Aorta (tissue), 5 donors: Measurements from ENCODE around the gene GLT1D1. TPM values are rescaled to one million over a fixed set of nuclear protein-coding genes. Genes with fewer than 3 reads are reported as not detected.

Experiments
- ATAC-seq: fragments of 200-7000 bp; cut with Tn5 transposase; one replicate; pipeline ENCODE4 v1.9.1; 2022; ENCODE audit warnings: moderate library complexity; ENCODE audit not compliant: low FRiP score
- DNase-seq, 2 donors: peaks; one replicate each; pipeline ENCODE4 v3.0.0-alpha.2; 2020
- H3K27ac ChIP-seq, 2 donors: one replicate each; pipeline ENCODE4 v1.5.1; 2013; ENCODE audit warnings: low read length in 2 of 2, mild to moderate bottlenecking in 2 of 2, moderate library complexity in 2 of 2, control low read depth in 1 of 2, inconsistent platforms in 1 of 2, low read depth in 1 of 2
- H3K27me3 ChIP-seq, 2 donors: one replicate each; pipeline ENCODE4 v1.6.1; 2013; ENCODE audit warnings: control low read depth in 1 of 2, low read length in 1 of 2, mild to moderate bottlenecking in 1 of 2, moderate library complexity in 1 of 2; ENCODE audit not compliant: insufficient read depth in 2 of 2, control insufficient read depth in 1 of 2
- H3K36me3 ChIP-seq, 2 donors: one replicate each; pipeline ENCODE4 v1.6.1; 2013; ENCODE audit warnings: control low read depth in 1 of 2, low read length in 1 of 2, mild to moderate bottlenecking in 1 of 2; ENCODE audit not compliant: insufficient read depth in 2 of 2, control insufficient read depth in 1 of 2
- H3K4me1 ChIP-seq, 2 donors: one replicate each; pipeline ENCODE4 v1.6.1; 2013; ENCODE audit warnings: low read length in 2 of 2, control low read depth in 1 of 2, mild to moderate bottlenecking in 1 of 2, moderate library complexity in 1 of 2; ENCODE audit not compliant: insufficient read depth in 2 of 2, control insufficient read depth in 1 of 2
- H3K4me3 ChIP-seq, 2 donors: one replicate each; pipeline ENCODE4 v1.5.1; 2013; ENCODE audit warnings: low read length in 2 of 2, control low read depth in 1 of 2, mild to moderate bottlenecking in 1 of 2
- H3K9me3 ChIP-seq: one replicate; pipeline ENCODE4 v1.6.1; 2013; ENCODE audit warnings: mild to moderate bottlenecking, low read length; ENCODE audit not compliant: control insufficient read depth
- WGBS, 2 donors: extraction: QIAGEN DNeasy Blood & Tissue Kit; methylation state at CpG; one replicate each; pipeline ENCODE4 v1.1.7; 2013; 5-methylcytosine and 5-hydroxymethylcytosine counted together
- intact Hi-C, 2 donors: fragments of 100-400 bp; cut with DNase I; formaldehyde crosslinking; loops; one replicate each; pipeline versions ENCODE4 v1.14.2 to v1.15.0; 2022
- polyA plus RNA-seq, 2 donors: library from polyadenylated mRNA; stranded (reverse); fragments of 200-250 nt; gene quantifications; one replicate each; pipeline ENCODE4 v1.2.3, GENCODE V29; 2013
- total RNA-seq, 2 donors: library from RNA; stranded (reverse); fragmentation: NEBNext Ultra II Directional; extraction: Animal tissue kit (Norgen Biotek cat#: 25700); gene quantifications; one replicate each; pipeline ENCODE4 v1.2.1, GENCODE V29; 2021
- donor health status: healthy with polysubstance abuse.
- donor health status: Bipolar disorder and iron deficiency.
- donor health status: DM: no; HTN: no; CAD: no.
- donor health status: DM: no; HTN: no; CAD: no.
- donor health status: DM: yes; HTN: yes; CAD: no.

Gene GLT1D1
- total and polyA plus RNA-seq, 4 donors = 0.54 to 1.4 (median 0.78) TPM; not detected in 1

- intact Hi-C loops = no loop called here
- no peaks in the 10 kb centered on the region for H3K9me3 ChIP-seq
- DNase-seq (no peak), ATAC-seq (no peak)
- 25 to 27% methylated on average over 8 of the region's 8 CpGs for WGBS, 2 donors
- H3K27ac ChIP-seq = no peak overlapping the region
- H3K36me3 ChIP-seq = no peaks in the 10 kb centered on the region
- no peaks in the 10 kb centered on the region for H3K4me1 ChIP-seq
- H3K4me3 ChIP-seq = no peak overlapping the region
- H3K27me3 ChIP-seq = no peaks in the 10 kb centered on the region
These were observed 128.8 kb downstream of the GLT1D1 start for GRCh38 chr12:128981971-128982533.

DNA sequence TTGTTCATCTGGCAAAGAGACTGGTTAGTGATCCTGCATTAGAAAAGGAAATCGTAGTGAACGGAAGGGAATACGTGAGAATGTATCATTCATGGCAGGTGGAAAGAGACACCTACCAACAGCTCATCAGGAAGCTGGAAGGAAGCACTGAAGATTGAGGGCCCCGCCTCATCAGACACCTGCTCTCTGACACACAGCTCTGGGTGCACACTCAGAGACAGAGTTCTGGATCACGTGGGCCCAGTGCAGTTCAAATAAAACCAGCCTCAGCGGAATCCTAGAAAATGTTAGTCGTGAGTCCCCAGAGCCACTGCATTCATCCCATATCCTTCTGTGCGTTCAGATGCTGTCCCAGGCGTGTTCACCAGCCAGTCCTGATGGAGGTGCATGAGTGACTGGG is 129.7 kb downstream of the GLT1D1 start:
- intact Hi-C loops = no loop called here
- Histone ChIP-seq H3K36me3 (no peaks in the 10 kb centered on the region), H3K27me3 (no peaks in the 10 kb centered on the region), H3K4me1 (no peaks in the 10 kb centered on the region), H3K27ac (no peak overlapping the region), H3K4me3 (no peak overlapping the region), H3K9me3 (no peaks in the 10 kb centered on the region)
- DNase-seq (no peak), ATAC-seq (no peak)
- 74 to 77% methylated on average over 9 of the region's 9 CpGs for WGBS, 2 donors

- Histone ChIP-seq H3K27ac (no peak overlapping the region), H3K9me3 (no peaks in the 10 kb centered on the region), H3K27me3 (no peaks in the 10 kb centered on the region), H3K36me3 (no peaks in the 10 kb centered on the region), H3K4me1 (no peaks in the 10 kb centered on the region), H3K4me3 (no peak overlapping the region)
- DNase-seq = no peak
- 63 to 66% methylated on average over 14 of the region's 14 CpGs for WGBS, 2 donors
- ATAC-seq = no peak
- intact Hi-C loops = no loop called here
These were observed 130.1 kb downstream of the GLT1D1 start for GRCh38 chr12:128983371-128983770.

DNA sequence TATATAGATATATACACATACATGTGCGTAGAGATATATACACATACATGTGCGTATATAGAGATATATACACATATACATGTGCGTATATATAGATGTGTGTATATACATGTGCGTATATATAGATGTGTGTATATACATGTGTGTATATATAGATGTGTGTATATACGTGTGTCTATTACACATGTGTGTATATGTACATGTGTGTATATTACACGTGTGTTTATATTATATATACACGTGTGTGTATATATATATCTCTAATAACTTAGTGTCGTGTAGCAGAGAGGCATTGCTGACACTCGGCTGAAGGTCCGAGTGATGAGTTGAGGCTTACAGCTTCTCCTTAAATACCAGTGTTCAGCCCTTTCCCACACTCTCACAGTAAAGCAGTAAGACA is 133.7 kb downstream of the GLT1D1 start:
- intact Hi-C loops = no loop called here
- H3K9me3 ChIP-seq = peaks cover 4% of the 10 kb centered on the region
- no peaks in the 10 kb centered on the region for H3K36me3 ChIP-seq
- no peaks in the 10 kb centered on the region for H3K4me1 ChIP-seq
- no peak overlapping the region for H3K27ac ChIP-seq
- H3K27me3 ChIP-seq = no peaks in the 10 kb centered on the region
- 80 to 84% methylated on average over 10 of the region's 10 CpGs for WGBS, 2 donors
- H3K4me3 ChIP-seq = no peak overlapping the region
- ATAC-seq = no peak
- DNase-seq = no peak

GRCh38 chr12:128989287-128989686 is 136.0 kb downstream of the GLT1D1 start:
- no peak overlapping the region for H3K4me3 ChIP-seq
- no peaks in the 10 kb centered on the region for H3K27me3 ChIP-seq
- H3K27ac ChIP-seq = no peak overlapping the region
- peaks cover 4% of the 10 kb centered on the region for H3K9me3 ChIP-seq
- H3K4me1 ChIP-seq = no peaks in the 10 kb centered on the region
- DNase-seq (no peak), ATAC-seq (no peak)
- WGBS, 2 donors = 79 to 89% methylated on average over 1 of the region's 1 CpG
- no peaks in the 10 kb centered on the region for H3K36me3 ChIP-seq
- intact Hi-C loops = no loop called here

DNA sequence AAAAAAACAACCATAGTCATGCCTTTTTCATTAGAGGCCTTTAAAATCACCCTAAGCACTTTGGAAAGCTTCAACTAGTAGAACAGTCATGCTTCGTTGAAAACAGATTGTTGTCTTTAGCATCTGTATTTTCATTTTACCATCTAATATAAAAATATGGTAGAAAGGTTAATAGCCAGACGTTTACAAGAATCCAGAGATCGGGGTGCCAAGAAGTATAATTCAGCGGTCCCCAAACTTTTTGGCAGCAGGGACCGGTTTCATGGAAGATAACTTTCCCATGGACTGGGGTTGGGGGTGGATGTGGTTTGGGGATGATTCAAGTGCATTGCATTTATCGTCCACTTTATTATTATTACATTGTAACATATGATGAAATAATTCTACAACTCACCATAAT is 138.4 kb downstream of the GLT1D1 start:
- no peak for ATAC-seq
- no peaks in the 10 kb centered on the region for H3K27me3 ChIP-seq
- H3K9me3 ChIP-seq = peaks cover 5% of the 10 kb centered on the region
- no peaks in the 10 kb centered on the region for H3K4me1 ChIP-seq
- intact Hi-C loops = no loop called here
- H3K36me3 ChIP-seq = no peaks in the 10 kb centered on the region
- WGBS, 2 donors = 71 to 80% methylated on average over 6 of the region's 6 CpGs
- H3K27ac ChIP-seq = no peak overlapping the region
- H3K4me3 ChIP-seq = no peak overlapping the region
- no peak for DNase-seq

- WGBS, 2 donors = 57 to 77% methylated on average over 8 of the region's 8 CpGs
- H3K27me3 ChIP-seq = no peaks in the 10 kb centered on the region
- ATAC-seq (no peak), DNase-seq (no peak)
- H3K36me3 ChIP-seq = no peaks in the 10 kb centered on the region
- H3K4me1 ChIP-seq = no peaks in the 10 kb centered on the region
- H3K9me3 ChIP-seq = peaks cover 5% of the 10 kb centered on the region
- H3K27ac ChIP-seq = no peak overlapping the region
- intact Hi-C loops = no loop called here
- H3K4me3 ChIP-seq = no peak overlapping the region
These were observed 138.8 kb downstream of the GLT1D1 start for GRCh38 chr12:128992116-128992515.

GRCh38 chr12:128992550-128992949 is 139.3 kb downstream of the GLT1D1 start:
- no peaks in the 10 kb centered on the region for H3K4me1 ChIP-seq
- WGBS, 2 donors = 63 to 73% methylated on average over 9 of the region's 9 CpGs
- intact Hi-C loops = no loop called here

DNA sequence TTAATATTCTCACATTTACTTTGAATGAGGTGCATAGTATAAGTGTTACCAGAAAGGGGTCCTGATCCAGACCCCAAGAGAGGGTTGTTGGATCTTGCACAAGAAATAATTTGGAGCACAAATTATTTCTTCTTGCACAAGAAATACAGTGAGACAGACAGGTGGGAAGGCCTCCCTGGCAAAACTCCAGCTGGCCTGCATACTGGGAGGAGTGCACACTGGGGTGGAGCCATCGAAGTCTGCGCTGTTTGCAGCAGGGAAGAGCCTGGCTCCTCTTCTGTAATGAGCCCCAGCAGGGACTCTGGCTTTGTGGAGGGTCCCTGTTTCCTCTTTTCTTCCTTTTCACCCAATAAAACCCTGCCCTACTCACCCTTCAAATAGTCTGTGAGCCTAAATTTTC is 141.6 kb downstream of the GLT1D1 start:
- WGBS, 2 donors = 82 to 85% methylated on average over 2 of the region's 2 CpGs
- Histone ChIP-seq H3K4me3 (no peak overlapping the region), H3K36me3 (no peaks in the 10 kb centered on the region), H3K4me1 (no peaks in the 10 kb centered on the region), H3K27me3 (no peaks in the 10 kb centered on the region), H3K9me3 (peaks cover 3% of the 10 kb centered on the region), H3K27ac (no peak overlapping the region)
- DNase-seq = no peak
- no peak for ATAC-seq
- intact Hi-C loops = no loop called here

More at GRCh38 chr12:128992550-128992949, 139.3 kb downstream of the GLT1D1 start:
- Histone ChIP-seq H3K27ac (no peak overlapping the region), H3K4me3 (no peak overlapping the region), H3K9me3 (peaks cover 5% of the 10 kb centered on the region), H3K27me3 (no peaks in the 10 kb centered on the region), H3K36me3 (no peaks in the 10 kb centered on the region)
- no peak for ATAC-seq
- no peak for DNase-seq
